Activated CD4-positive, alpha-beta T cell treated with anti-CD3 and anti-CD28 coated beads for 36 hours (primary cell): ENCODE measurements around the gene KIF22. TPM values are rescaled to one million over a fixed set of nuclear protein-coding genes. Genes with fewer than 3 reads are reported as not detected.
A peak's percentile ranks its signal among the peaks of the same experiment; 100 is the strongest.
"Not testable (repeated sequence)": the region's sequence is repeated elsewhere in the genome, so short reads cannot be mapped to it uniquely, and the experiment has no call there.

Experiments used
- ATAC-seq: fragments of 200-7000 bp; cut with Tn5 transposase; one replicate; pipeline ENCODE4 v1.10.0; 2021; ENCODE audit warnings: mild to moderate bottlenecking, moderate library complexity
- CTCF ChIA-PET: fragments of 350-600 bp; sonication (Branson Sonifier 250); formaldehyde crosslinking; loops from one replicate; lab custom pipeline; 2021; ENCODE audit warnings: antibody characterized with exemption; lab: Charles Lee
- POLR2A ChIA-PET: fragments of 350-600 bp; sonication (Branson Sonifier 250); formaldehyde crosslinking; loops from one replicate; lab custom pipeline; 2021; ENCODE audit warnings: antibody characterized with exemption, inconsistent platforms; lab: Charles Lee
- DNase-seq: peaks from one replicate; pipeline ENCODE4 v3.0.0-alpha.2; 2020
- H3K27ac Mint-ChIP-seq: one replicate; pipeline ENCODE4 v1.8.0; 2021; ENCODE audit warnings: mixed read lengths
- H3K27me3 Mint-ChIP-seq: one replicate; pipeline ENCODE4 v1.8.0; 2021; ENCODE audit warnings: mixed read lengths
- H3K36me3 Mint-ChIP-seq: one replicate; pipeline ENCODE4 v1.8.0; 2021; ENCODE audit warnings: low read depth, mixed read lengths
- H3K4me1 Mint-ChIP-seq: one replicate; pipeline ENCODE4 v1.8.0; 2021; ENCODE audit warnings: mixed read lengths
- H3K4me3 Mint-ChIP-seq: one replicate; pipeline ENCODE4 v1.8.0; 2021; ENCODE audit warnings: mild to moderate bottlenecking, moderate library complexity, mixed read lengths
- H3K9me3 Mint-ChIP-seq: one replicate; pipeline ENCODE4 v1.8.0; 2021; ENCODE audit warnings: low read depth, mixed read lengths
- intact Hi-C, 2 experiments: fragments of 100-400 bp; cut with DNase I in 1 of 2; cut with micrococcal nuclease in 1 of 2; formaldehyde crosslinking; loops; one replicate each; pipeline versions ENCODE4 v1.14.2 to v1.15.1; 2022 to 2024; cut with DNase I, micrococcal nuclease
- total RNA-seq, 2 experiments: library from RNA; stranded (reverse); gene quantifications; one replicate each; pipeline ENCODE4 v1.2.3, GENCODE V29; 2021

The KIF22 gene
- total RNA-seq, 2 experiments from 2014 or later, result 153 to 168 TPM

- DNase-seq, result no peak
- Mint-ChIP-seq H3K4me3 (no peak overlapping the region), H3K4me1 (peaks cover 43% of the 10 kb centered on the region), H3K27ac (no peak overlapping the region), H3K36me3 (peaks cover 18% of the 10 kb centered on the region), H3K27me3 (no peaks in the 10 kb centered on the region), H3K9me3 (no peaks in the 10 kb centered on the region)
- POLR2A ChIA-PET, result interaction anchor here (0.6 kb wide), 1 partner anchor 81 kb away, joined by 3 read pairs; no protein-coding TSS in a partner anchor
- intact Hi-C loops, result loop anchor here in 1 of 2 experiments (5.0 to 10.0 kb wide), 2 partner anchors 224 to 723 kb away; partner anchors contain the start of gene TAOK2
- CTCF ChIA-PET, result interaction anchor here (1.4 kb wide), 1 partner anchor 38 kb away, joined by 4 read pairs; no protein-coding TSS in a partner anchor
- no peak for ATAC-seq
Measured at GRCh38 chr16:29747947-29748759, 42.4 kb upstream of the KIF22 start.

GRCh38 chr16:29748760-29749149, 41.8 kb upstream of the KIF22 start:
- CTCF ChIA-PET, result interaction anchor here (1.4 kb wide), 1 partner anchor 37 kb away, joined by 4 read pairs; no protein-coding TSS in a partner anchor
- Mint-ChIP-seq H3K36me3 (peaks cover 12% of the 10 kb centered on the region), H3K4me1 (peaks cover 38% of the 10 kb centered on the region)
- not testable (repeated sequence) for H3K9me3 Mint-ChIP-seq, H3K27me3 Mint-ChIP-seq, ATAC-seq, H3K4me3 Mint-ChIP-seq, H3K27ac Mint-ChIP-seq
- POLR2A ChIA-PET, result interaction anchor here (0.6 kb wide), 1 partner anchor 897 kb away, joined by 3 read pairs; no protein-coding TSS in a partner anchor
- DNase-seq, result peak; percentile 44
- intact Hi-C loops, result loop anchor here in 1 of 2 experiments (5.0 to 10.0 kb wide), 2 partner anchors 224 to 724 kb away; partner anchors contain the start of gene TAOK2

GRCh38 chr16:29753516-29753915, 37.0 kb upstream of the KIF22 start:
- peaks cover 5% of the 10 kb centered on the region for H3K36me3 Mint-ChIP-seq
- ATAC-seq (no peak), DNase-seq (no peak)
- intact Hi-C loops, result no loop called here
- ChIA-PET CTCF (interaction anchor here (1.4 to 2.9 kb wide), 5 partner anchors 15 to 95 kb away, joined by 4 to 16 read pairs (median 5); no protein-coding TSS in a partner anchor), POLR2A (interaction anchor here (0.6 to 0.9 kb wide), 3 partner anchors 32 to 270 kb away, joined by 4 to 6 read pairs (median 4); partner anchors contain the start of genes C16orf92 and KIF22)
- no peak overlapping the region for H3K4me3 Mint-ChIP-seq
- no peaks in the 10 kb centered on the region for H3K9me3 Mint-ChIP-seq
- peak overlapping the region; percentile 51 for H3K27ac Mint-ChIP-seq
- peaks cover 35% of the 10 kb centered on the region for H3K4me1 Mint-ChIP-seq
- H3K27me3 Mint-ChIP-seq, result no peaks in the 10 kb centered on the region

GRCh38 chr16:29756654-29757053, 33.9 kb upstream of the KIF22 start:
- ATAC-seq (peak; percentile 21), DNase-seq (no peak)
- no peak overlapping the region for H3K4me3 Mint-ChIP-seq
- POLR2A ChIA-PET, result interaction anchor here (0.6 to 0.7 kb wide), 4 partner anchors 37 to 48 kb away, joined by 3 to 7 read pairs (median 6); no protein-coding TSS in a partner anchor
- H3K27me3 Mint-ChIP-seq, result no peaks in the 10 kb centered on the region
- intact Hi-C loops, result no loop called here
- H3K27ac Mint-ChIP-seq, result no peak overlapping the region
- H3K4me1 Mint-ChIP-seq, result peaks cover 32% of the 10 kb centered on the region
- no peaks in the 10 kb centered on the region for H3K9me3 Mint-ChIP-seq
- CTCF ChIA-PET, result interaction anchor here (0.7 to 1.6 kb wide), 4 partner anchors 22 to 42 kb away, joined by 3 to 5 read pairs (median 4); no protein-coding TSS in a partner anchor
- H3K36me3 Mint-ChIP-seq, result no peaks in the 10 kb centered on the region

GRCh38 chr16:29757086-29757485, 33.5 kb upstream of the KIF22 start:
- POLR2A ChIA-PET, result interaction anchor here (0.6 kb wide), 4 partner anchors 43 to 55 kb away, joined by 3 to 7 read pairs (median 6); no protein-coding TSS in a partner anchor
- intact Hi-C loops, H3K9me3 Mint-ChIP-seq, H3K27me3 Mint-ChIP-seq, DNase-seq, ATAC-seq, H3K27ac Mint-ChIP-seq, H3K36me3 Mint-ChIP-seq, H3K4me3 Mint-ChIP-seq: not testable (repeated sequence)
- H3K4me1 Mint-ChIP-seq, result peaks cover 32% of the 10 kb centered on the region
- CTCF ChIA-PET, result interaction anchor here (0.7 to 1.6 kb wide), 4 partner anchors 22 to 43 kb away, joined by 3 to 5 read pairs (median 4); no protein-coding TSS in a partner anchor

GRCh38 chr16:29757950-29758466, 32.5 kb upstream of the KIF22 start:
- DNase-seq, result no peak
- H3K36me3 Mint-ChIP-seq, result no peaks in the 10 kb centered on the region
- ATAC-seq, result no peak
- intact Hi-C loops, result no loop called here
- H3K27me3 Mint-ChIP-seq, result no peaks in the 10 kb centered on the region
- CTCF ChIA-PET, result interaction anchor here (0.6 to 1.2 kb wide), 2 partner anchors 14 to 270 kb away, joined by 3 to 4 read pairs; no protein-coding TSS in a partner anchor
- H3K27ac Mint-ChIP-seq, result no peak overlapping the region
- POLR2A ChIA-PET, result no interaction called here
- H3K4me1 Mint-ChIP-seq, result peaks cover 32% of the 10 kb centered on the region
- H3K4me3 Mint-ChIP-seq, result no peak overlapping the region
- H3K9me3 Mint-ChIP-seq, result no peaks in the 10 kb centered on the region

GRCh38 chr16:29760567-29761279, 29.8 kb upstream of the KIF22 start:
- no peak overlapping the region for H3K27ac Mint-ChIP-seq
- peaks cover 19% of the 10 kb centered on the region for H3K4me1 Mint-ChIP-seq
- intact Hi-C loops, result no loop called here
- H3K9me3 Mint-ChIP-seq, result no peaks in the 10 kb centered on the region
- DNase-seq (no peak), ATAC-seq (no peak)
- ChIA-PET POLR2A (no interaction called here), CTCF (no interaction called here)
- H3K4me3 Mint-ChIP-seq, result no peak overlapping the region
- H3K27me3 Mint-ChIP-seq, result no peaks in the 10 kb centered on the region
- no peaks in the 10 kb centered on the region for H3K36me3 Mint-ChIP-seq

GRCh38 chr16:29761280-29761651, 29.3 kb upstream of the KIF22 start:
- H3K27ac Mint-ChIP-seq, DNase-seq, H3K9me3 Mint-ChIP-seq, POLR2A ChIA-PET, ATAC-seq, H3K27me3 Mint-ChIP-seq, CTCF ChIA-PET, H3K36me3 Mint-ChIP-seq, H3K4me3 Mint-ChIP-seq, intact Hi-C loops: not testable (repeated sequence)
- peaks cover 16% of the 10 kb centered on the region for H3K4me1 Mint-ChIP-seq

- intact Hi-C loops, result no loop called here
- no peak overlapping the region for H3K4me3 Mint-ChIP-seq
- no peaks in the 10 kb centered on the region for H3K9me3 Mint-ChIP-seq
- H3K4me1 Mint-ChIP-seq, result peaks cover 10% of the 10 kb centered on the region
- POLR2A ChIA-PET, result no interaction called here
- CTCF ChIA-PET, result no interaction called here
- H3K27ac Mint-ChIP-seq, result no peak overlapping the region
- H3K27me3 Mint-ChIP-seq, result no peaks in the 10 kb centered on the region
- ATAC-seq, result no peak
- no peaks in the 10 kb centered on the region for H3K36me3 Mint-ChIP-seq
- DNase-seq, result no peak
Measured at GRCh38 chr16:29761882-29762281, 28.7 kb upstream of the KIF22 start.

- intact Hi-C loops, result no loop called here
- Mint-ChIP-seq H3K36me3 (no peaks in the 10 kb centered on the region), H3K27me3 (no peaks in the 10 kb centered on the region), H3K9me3 (no peaks in the 10 kb centered on the region), H3K4me1 (peaks cover 2% of the 10 kb centered on the region), H3K27ac (no peak overlapping the region), H3K4me3 (no peak overlapping the region)
- DNase-seq (no peak), ATAC-seq (no peak)
- ChIA-PET POLR2A (no interaction called here), CTCF (no interaction called here)
Measured at GRCh38 chr16:29763326-29763725, 27.2 kb upstream of the KIF22 start.
